ENCODE measurements around the gene CYP20A1.
A peak's percentile ranks its signal among the peaks of the same experiment; 100 is the strongest.
"Not testable (repeated sequence)": the region's sequence is repeated elsewhere in the genome, so short reads cannot be mapped to it uniquely, and the experiment has no call there.

The CYP20A1 gene

GRCh38 chr2:203282101-203282500 is 43.3 kb downstream of the CYP20A1 start:
- no peak for DNase-seq (ENCODE audit: low read depth, low spot score)
- no peak overlapping the region for H3K4me3 ChIP-seq (ENCODE audit: low read depth, low read length)
- TF ChIP-seq CTCF (IDR thresholded peaks at IDR 0.05; ENCODE audit: low read depth, low read length) = no peak
- in situ Hi-C loops (cut with HindIII; ENCODE audit: low sequenced_read_pairs) = no loop called here

DNA sequence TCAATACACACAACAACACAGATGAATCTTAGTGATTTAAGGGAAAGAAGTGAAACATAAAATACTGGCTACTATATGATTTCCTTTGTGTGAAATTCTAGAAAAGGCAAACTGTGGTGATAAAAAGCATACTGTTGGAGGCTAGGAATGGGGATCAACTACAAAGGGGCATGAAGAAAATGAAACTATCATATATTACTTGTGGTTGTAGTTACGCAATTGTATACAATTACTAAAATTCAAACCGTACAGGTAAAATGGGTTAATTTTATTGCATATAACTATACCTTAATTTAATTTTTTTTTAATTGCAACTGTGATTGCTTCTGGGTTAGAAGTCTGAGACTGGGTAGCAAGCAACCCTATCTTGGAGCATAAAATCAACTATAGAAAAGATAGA is 47.7 kb downstream of the CYP20A1 start:
- no peak for DNase-seq (ENCODE audit: low read depth, low spot score)
- in situ Hi-C loops (cut with HindIII; ENCODE audit: low sequenced_read_pairs) = no loop called here
- H3K4me3 ChIP-seq (ENCODE audit: low read depth, low read length) = no peak overlapping the region
- TF ChIP-seq CTCF (IDR thresholded peaks at IDR 0.05; ENCODE audit: low read depth, low read length) = no peak

- TF ChIP-seq CTCF (IDR thresholded peaks at IDR 0.05; ENCODE audit: low read depth, low read length) = no peak
- in situ Hi-C loops (cut with HindIII; ENCODE audit: low sequenced_read_pairs) = no loop called here
- no peak for DNase-seq (ENCODE audit: low read depth, low spot score)
These were observed 62.8 kb downstream of the CYP20A1 start for GRCh38 chr2:203301667-203302066.

DNA sequence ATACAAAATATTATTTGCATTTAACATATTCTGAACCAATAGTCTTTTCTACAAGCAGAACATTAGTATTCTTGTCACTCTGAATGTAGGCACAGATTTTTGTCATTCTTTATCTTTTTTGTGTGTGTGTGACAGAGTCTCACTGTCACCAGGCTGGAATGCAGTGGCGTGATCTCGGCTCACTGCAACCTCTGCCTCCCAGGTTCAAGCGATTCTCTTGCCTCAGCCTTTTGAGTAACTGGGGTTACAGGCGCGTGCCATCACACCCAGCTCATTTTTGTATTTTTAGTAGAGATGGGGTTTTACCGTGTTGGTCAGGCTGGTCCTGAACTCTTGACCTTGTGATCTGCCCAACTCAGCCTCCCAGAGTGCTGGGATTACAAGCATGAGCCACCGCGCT is 63.8 kb downstream of the CYP20A1 start:
- H3K4me3 ChIP-seq (ENCODE audit: low read depth, low read length); DNase-seq (ENCODE audit: low read depth, low spot score); in situ Hi-C loops (cut with HindIII; ENCODE audit: low sequenced_read_pairs): not testable (repeated sequence)

More at GRCh38 chr2:203301667-203302066, 62.8 kb downstream of the CYP20A1 start:
- H3K4me3 ChIP-seq (ENCODE audit: low read depth, low read length) = no peak overlapping the region

GRCh38 chr2:203310688-203311436 is 72.0 kb downstream of the CYP20A1 start:
- no peak for DNase-seq (ENCODE audit: low read depth, low spot score)
- in situ Hi-C loops (cut with HindIII; ENCODE audit: low sequenced_read_pairs) = no loop called here
- no peak overlapping the region for H3K4me3 ChIP-seq (ENCODE audit: low read depth, low read length)
- TF ChIP-seq CTCF (IDR thresholded peaks at IDR 0.05; ENCODE audit: low read depth, low read length) = no peak

GRCh38 chr2:203326356-203326755 is 87.5 kb downstream of the CYP20A1 start:
- in situ Hi-C loops (cut with HindIII; ENCODE audit: low sequenced_read_pairs) = no loop called here
- TF ChIP-seq CTCF (IDR thresholded peaks at IDR 0.05; ENCODE audit: low read depth, low read length) = no peak
- DNase-seq (ENCODE audit: low read depth, low spot score) = no peak
- no peak overlapping the region for H3K4me3 ChIP-seq (ENCODE audit: low read depth, low read length)

DNA sequence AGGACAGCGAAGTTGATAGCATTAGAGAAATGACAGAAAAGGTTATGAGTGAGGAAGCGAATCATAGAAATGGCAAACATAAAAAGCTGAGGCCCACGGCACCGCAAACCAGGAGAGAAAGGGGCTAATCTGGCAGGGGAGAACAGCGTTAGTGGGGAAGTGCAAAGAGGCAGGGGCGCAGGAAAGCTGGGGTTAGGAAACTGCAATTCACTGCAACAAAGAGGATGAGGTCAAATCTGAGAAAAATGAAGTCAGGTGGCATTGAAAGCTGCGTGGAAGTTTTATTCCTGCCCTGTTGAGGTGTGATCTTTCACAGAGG is 88.7 kb downstream of the CYP20A1 start:
- in situ Hi-C loops (cut with HindIII; ENCODE audit: low sequenced_read_pairs) = no loop called here
- TF ChIP-seq CTCF (IDR thresholded peaks at IDR 0.05; ENCODE audit: low read depth, low read length) = no peak
- peak overlapping the region; percentile 83 for H3K4me3 ChIP-seq (ENCODE audit: low read depth, low read length)
- DNase-seq (ENCODE audit: low read depth, low spot score) = no peak
